ENCODE results near the gene BAMBI. TPM values are rescaled to one million over a fixed set of nuclear protein-coding genes. Genes with fewer than 3 reads are reported as not detected.

BAMBI gene
- total RNA-seq, 1 experiment from 2014 or later, result 6.2 TPM

- Histone ChIP-seq H4K20me1 (ENCODE audit: insufficient read depth) (no peaks in the 10 kb centered on the region), H3K4me2 (ENCODE audit: low read length) (no peak overlapping the region), H3K27ac (ENCODE audit: low read depth, low read length) (no peak overlapping the region), H3K27me3 (ENCODE audit: insufficient read depth, low read length) (no peaks in the 10 kb centered on the region), H3K4me1 (ENCODE audit: control insufficient read depth in 1 of 2, insufficient read depth in 2 of 2, low read length in 2 of 2) (no peaks in the 10 kb centered on the region), H3K4me3 (replicated peaks in 1 of 2; ENCODE audit: low read depth in 1 of 2, low read length in 2 of 2) (no peak overlapping the region), H2AFZ (ENCODE audit: low read depth, low read length, poor library complexity, severe bottlenecking) (no peak overlapping the region), H3K36me3 (ENCODE audit: control insufficient read depth in 1 of 2, insufficient read depth in 2 of 2, low read length in 2 of 2) (no peaks in the 10 kb centered on the region), H3K9me3 (ENCODE audit: control insufficient read depth in 1 of 2, insufficient read depth in 1 of 2, low read depth in 1 of 2, low read length in 2 of 2) (no peaks in the 10 kb centered on the region), H3K9me2 (ENCODE audit: insufficient read depth) (no peaks in the 10 kb centered on the region), H3K79me2 (ENCODE audit: insufficient read depth, low read length) (no peaks in the 10 kb centered on the region), H3K9ac (ENCODE audit: low read length) (no peak overlapping the region)
- ATAC-seq (no peak), DNase-seq (ENCODE audit: low read depth, low spot score) (no peak)
- CTCF ChIA-PET, result no interaction called here
- intact Hi-C loops (cut with micrococcal nuclease), result no loop called here
- POLR2A ChIA-PET, result no interaction called here
- TF ChIP-seq REST (IDR thresholded peaks at IDR 0.05; ENCODE audit: low read depth) (no peak), EGR1 (IDR thresholded peaks at IDR 0.05; ENCODE audit: low read depth) (no peak), ELF1 (IDR thresholded peaks at IDR 0.05; ENCODE audit: borderline replicate concordance, low read depth) (no peak), SP1 (IDR thresholded peaks at IDR 0.05; ENCODE audit: low read depth) (no peak), CTCF (IDR thresholded peaks at IDR 0.05 in 2 of 3, conservative IDR thresholded peaks at IDR 0.05 in 1 of 3; ENCODE audit: borderline replicate concordance in 1 of 3, insufficient read depth in 1 of 3, low read depth in 2 of 3, low read length in 2 of 3) (no peak), RAD21 (IDR thresholded peaks at IDR 0.05; ENCODE audit: low read depth) (no peak)
- RAD21 ChIA-PET (ENCODE audit: low non-redundant PET in 1 of 2, low total read pairs in 2 of 2, uncharacterized antibody in 2 of 2, unreplicated experiment in 2 of 2), result no interaction called here
- no TSS peak for BruUV-seq (replicated peaks)
Observed at GRCh38 chr10:28652106-28652505, 25.2 kb upstream of the BAMBI start.
